Measurements from ENCODE around the gene RNF138.
"Not testable (repeated sequence)": the region's sequence is repeated elsewhere in the genome, so short reads cannot be mapped to it uniquely, and the experiment has no call there.

Gene RNF138, protein sequence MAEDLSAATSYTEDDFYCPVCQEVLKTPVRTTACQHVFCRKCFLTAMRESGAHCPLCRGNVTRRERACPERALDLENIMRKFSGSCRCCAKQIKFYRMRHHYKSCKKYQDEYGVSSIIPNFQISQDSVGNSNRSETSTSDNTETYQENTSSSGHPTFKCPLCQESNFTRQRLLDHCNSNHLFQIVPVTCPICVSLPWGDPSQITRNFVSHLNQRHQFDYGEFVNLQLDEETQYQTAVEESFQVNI

DNA sequence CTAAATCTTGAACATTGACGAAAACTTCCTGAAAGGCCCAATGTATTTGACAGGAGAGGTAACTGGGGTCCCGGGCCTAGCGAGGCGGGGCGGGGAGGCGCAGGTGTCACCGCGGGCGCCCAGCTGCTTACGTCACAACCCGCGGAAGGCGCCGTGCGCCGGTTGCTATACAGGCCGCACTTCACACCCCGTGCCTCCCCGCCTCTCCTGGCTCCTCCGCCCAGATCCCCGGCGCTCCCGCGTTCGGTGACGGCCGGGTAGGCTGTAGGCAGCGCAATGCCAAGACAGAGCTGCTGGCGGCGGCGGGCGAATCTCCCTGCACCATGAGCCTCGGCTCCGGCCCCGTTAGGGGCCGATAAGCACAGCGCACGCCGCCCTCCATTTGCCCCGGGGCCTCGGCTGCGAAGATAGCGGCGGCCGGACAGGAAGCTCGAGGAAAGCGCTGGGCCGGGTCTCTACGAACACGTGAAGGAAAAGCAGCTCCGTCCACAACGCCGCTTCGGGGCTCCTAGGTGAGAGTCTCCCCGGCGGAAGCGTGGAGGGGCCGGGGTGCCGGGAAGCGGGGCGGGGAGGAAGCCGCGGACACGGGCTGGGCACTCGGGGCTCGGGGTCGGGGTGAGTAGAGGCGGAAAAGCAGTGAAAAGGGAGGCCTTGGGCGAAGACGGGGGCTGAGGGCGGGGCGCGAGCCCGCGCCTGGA, at the start of gene RNF138:
RNF138 (plus strand) TSS at position 151 of the 698 bp plus-strand sequence. CDS start 903 bp downstream, outside the sequence.
- DNase-seq (ENCODE audit: low spot score) (peak; percentile 52), FAIRE-seq (no peak)

DNA sequence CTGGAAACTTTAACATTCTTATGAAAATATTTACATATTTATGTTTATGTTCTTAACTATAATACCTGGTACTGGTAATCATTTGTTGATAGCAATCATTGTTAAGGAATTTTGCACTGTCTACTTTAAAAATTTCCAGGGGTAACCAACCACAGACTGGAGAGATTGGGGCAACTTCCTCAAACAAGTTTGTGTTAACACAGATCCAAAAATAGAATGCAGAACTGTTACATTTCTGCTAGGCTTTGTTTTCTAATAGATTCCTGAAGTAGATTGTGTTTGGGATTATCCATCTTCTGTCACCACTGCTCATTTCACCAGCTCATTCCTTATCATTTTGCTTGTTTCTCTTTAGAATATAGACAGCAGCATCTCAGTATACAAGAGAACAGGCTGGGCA, 49.3 kb upstream of the RNF138 start:
- DNase-seq (ENCODE audit: low spot score) (no peak), FAIRE-seq (no peak)

DNA sequence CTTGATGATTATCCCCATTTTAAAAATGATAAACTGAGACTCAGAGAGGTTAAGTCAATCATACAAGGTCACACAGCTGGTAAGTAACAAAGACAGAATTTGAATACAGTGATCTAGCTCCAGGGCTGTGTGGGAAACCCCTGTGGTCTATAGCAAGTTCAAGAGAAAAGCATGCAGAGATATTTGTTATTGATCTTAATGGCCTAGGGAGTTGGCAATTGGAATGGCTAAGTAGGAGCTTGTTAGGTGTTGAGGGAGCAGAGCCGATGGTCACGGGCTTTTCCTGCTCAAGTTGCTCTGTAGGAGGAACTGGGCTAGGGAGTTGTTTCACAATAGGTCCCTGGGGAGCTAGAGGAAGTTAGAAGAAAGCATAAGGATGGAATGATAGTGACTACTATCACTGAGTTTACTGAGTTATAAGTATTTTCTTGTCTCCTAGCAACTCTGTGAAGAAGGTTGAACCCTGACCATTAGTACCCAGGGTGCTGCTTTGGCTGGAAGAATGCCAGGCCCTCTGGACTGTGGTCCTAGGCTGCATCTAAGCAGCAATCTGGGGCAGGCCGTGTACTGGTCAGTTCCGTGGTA, 43.1 kb upstream of the RNF138 start:
- DNase-seq (ENCODE audit: low spot score) = no peak
- FAIRE-seq = no peak

DNA sequence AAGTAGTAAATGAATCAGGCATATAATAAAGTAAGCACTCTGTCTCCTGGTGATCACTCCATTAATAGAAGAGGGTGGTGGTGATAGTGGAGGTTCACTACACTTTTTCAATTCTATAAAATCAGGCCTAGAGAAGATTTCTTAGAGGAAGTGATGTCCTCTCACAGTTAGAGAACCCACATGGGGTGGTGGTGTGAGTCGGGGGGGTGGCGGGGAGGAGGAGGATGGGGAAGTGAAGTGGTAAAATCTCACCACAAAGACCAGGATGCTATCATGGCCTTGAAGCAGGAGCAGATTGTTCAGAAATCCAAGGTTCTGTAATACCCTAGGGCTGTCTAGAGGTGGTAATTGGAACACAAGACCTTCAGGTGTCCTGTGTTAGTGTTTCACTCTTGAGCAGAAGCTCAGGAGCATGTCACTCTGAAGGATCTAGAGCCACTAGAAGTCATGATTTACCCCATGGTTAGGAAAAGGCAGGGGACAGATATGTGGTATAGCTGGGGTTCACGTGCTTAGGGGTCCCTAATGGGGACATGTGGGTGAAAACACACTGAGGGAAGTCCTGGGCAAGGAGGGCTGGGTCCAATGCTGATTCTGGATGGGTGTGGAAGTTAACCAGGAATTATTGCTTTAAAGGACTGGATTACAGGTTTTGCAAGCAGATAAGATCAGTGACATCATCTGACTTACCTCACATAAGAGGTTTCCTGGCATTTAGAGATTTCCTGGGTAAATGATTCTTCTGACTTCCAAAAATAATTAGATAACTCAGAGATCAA, 42.1 kb upstream of the RNF138 start:
- DNase-seq (ENCODE audit: low spot score) = peak; percentile 29

DNA sequence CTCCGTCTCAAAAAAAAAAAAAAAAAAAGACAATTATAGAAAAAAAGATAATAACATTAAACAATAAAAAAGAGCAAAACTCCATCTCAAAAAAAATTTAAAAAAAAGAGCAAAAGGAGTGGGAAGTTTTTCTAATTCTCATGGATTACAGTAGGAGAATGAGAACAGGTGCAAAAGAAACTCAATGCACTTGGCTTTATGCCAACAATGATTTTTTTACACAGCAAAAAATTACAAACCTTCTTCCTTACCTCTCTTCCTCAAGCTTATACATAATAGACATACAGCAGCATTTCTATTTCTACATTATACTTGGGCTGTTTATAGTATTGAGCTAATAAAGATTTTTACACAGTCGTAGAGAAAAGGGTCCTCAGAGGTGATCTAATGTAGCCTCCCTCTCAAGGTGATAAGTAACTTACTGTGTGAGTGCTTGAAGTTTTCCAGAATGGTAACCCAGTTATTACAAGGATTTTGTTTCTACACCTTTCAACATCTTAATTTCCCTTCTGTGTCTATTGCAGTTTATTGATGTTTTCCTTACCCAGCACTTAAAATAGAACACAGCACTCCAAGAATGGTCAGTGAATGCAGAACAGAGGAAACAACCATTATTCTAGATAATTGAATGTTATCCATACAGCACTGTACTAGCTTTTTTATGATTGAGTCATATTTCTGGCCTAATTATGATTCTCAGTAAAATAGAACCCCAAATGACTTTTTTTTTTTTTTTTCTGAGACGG, 34.9 kb upstream of the RNF138 start:
- DNase-seq (ENCODE audit: low spot score) (no peak), FAIRE-seq (no peak)

More for the DNA sequence above, 42.1 kb upstream of the RNF138 start:
- no peak for FAIRE-seq

DNA sequence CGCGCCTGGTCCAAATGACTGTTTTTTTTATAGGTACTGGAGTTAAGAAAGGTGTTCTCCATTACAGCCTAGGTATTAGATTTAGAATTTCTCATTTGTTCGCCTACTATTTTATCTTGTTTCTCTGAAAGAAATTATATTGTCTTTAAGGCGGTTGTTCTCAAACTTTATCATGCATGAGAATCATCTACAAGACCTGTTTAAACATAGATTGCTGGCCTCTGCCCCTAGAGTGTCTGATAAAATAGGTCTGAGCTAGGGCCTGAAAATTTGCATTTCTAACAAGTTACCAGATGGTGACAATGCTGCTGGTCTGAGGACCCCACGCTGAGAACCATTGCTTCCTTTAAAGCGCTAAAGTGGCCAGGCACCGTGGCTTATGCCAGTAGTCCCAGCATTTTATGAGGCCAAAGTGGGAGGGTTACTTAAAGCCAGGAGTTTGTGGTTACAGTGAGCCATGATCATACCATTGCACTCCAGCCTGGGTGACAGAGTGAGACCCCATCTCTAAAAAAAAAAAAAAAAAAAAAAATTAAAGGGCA, 34.0 kb upstream of the RNF138 start:
- FAIRE-seq (no peak), DNase-seq (ENCODE audit: low spot score) (no peak)

DNA sequence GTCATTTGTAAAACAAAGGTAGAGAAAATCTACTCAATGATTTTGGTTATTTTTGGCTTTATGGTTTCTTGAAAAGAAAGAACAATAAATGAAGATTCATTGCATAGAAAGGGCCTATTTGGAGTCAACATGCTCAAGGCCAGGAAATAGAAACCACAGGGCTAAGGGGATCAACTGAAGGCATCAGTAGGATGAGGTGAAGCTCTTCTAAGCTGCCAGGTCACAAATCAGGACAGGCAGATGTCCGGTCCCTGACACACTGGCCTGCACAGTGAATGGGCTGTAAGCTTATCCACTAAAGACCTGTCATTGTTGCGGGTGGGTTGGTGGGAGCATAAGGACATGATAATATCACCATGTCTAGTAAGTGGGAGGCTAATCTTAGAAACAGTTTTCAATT, 31.6 kb upstream of the RNF138 start:
- no peak for DNase-seq (ENCODE audit: low spot score)
- FAIRE-seq = no peak

DNA sequence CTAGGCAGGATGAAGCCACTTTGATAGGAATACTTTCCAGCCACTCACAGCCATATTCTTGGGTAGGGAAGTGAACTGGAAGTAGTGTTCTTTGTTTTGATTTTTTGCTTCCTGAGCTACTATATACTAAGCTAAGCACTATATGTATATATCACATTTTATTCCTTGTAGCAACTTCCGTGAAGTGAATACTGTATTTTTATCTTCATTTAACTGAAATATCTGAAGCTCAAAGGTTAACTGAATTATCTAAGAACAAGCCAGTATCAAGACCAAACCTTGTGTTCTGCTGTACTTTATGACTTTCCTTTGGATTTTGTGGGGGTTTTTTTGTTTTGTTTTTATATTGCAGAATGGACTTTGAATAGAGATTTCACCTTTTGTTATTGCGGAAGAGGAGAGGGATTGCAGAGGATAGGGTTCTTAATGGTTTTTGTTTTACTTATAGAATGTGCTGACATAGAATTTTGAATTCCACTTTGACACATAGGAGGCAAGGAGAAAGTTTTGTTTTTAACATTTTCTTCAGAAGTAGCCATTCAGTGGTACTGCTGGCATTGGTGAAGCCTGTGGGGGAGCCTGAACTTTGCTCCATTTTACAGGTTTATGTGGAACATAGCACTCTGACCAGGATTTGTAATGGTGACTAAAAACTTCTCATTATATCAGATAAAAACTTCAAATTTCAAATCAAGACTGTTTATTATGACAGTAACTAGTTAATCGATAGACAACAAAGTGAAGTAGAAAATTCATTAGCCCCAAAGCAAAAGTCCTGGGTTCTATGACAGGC, 24.1 kb upstream of the RNF138 start:
- FAIRE-seq (no peak), DNase-seq (ENCODE audit: low spot score) (no peak)

DNA sequence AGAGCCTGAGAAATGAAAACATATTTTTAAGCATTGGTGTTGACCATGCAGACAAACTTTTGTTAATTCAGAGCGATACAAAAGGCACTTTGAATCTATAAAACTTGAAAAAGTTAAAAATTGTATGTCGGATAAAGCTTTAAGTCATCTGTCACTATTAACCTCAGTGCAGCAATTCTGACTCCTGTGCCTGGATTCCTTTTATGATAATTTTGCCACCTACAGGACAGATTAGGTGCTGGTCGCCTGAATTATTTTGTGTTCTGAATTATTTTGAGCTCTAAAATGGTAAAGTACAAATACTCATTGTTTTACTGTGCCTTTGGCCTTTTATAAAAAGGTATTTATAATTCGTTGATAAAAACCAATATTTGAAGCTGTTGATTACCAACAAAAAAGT, 19.4 kb upstream of the RNF138 start:
- FAIRE-seq (no peak), DNase-seq (ENCODE audit: low spot score) (no peak)

DNA sequence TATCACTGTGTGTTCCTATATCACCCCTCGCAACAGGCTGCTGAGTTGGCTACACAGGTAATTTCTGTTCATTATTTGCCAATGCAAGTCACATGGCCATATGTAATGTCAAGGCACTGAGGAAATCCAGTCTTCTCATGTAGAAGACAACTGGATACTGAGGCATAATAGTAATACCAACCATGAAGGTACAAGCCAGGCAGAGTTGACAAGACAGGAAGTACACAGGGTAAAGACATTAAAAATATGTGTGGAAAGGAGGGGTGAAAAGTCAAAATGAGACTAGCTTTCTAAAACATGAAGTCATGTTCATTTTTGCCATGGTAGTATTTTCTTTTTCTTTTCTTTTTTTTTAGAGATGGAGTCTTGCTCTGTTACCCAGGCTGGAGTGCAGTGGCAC, 17.5 kb upstream of the RNF138 start:
- no peak for FAIRE-seq

DNA sequence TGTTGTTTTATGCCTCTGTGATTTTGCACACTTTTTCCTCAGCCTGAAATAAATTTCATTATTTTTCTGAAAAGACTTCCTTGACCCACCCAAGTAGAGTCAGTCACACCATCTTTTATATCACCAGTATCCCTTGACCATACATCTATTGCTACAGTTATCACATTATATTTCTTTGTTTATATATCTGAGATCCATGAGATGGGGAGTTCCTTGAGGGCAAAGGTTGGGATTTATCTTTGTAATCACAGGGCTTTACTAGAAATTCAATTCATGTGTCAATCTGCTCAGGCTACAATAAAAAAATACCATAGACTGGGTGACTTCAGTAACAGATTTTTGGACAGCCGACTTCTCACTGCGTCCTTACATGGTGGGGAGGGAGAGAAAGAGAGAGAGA, 12.8 kb upstream of the RNF138 start:
- DNase-seq (ENCODE audit: low spot score) = no peak
- FAIRE-seq = no peak

More for the DNA sequence above, 17.5 kb upstream of the RNF138 start:
- DNase-seq (ENCODE audit: low spot score) = no peak

DNA sequence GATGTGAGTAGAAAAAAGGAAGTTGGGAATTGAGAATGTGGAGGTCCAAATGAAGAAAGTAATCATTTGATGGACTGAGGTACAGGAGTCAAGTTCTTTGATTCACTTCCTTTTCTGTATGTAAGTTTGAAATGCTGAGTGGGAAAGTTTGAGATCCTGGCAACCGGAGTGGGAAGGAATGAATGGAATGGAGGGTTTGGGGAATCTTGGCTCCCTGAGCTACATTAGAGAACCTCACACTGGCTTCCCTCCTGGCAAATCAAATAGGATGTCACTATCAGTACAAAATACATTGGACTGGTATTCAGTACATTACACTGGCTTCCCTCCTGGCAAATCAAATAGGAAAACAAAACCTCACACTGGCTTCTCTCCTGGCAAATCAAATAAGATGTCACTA, 9.8 kb upstream of the RNF138 start:
- no peak for DNase-seq (ENCODE audit: low spot score)
- no peak for FAIRE-seq

DNA sequence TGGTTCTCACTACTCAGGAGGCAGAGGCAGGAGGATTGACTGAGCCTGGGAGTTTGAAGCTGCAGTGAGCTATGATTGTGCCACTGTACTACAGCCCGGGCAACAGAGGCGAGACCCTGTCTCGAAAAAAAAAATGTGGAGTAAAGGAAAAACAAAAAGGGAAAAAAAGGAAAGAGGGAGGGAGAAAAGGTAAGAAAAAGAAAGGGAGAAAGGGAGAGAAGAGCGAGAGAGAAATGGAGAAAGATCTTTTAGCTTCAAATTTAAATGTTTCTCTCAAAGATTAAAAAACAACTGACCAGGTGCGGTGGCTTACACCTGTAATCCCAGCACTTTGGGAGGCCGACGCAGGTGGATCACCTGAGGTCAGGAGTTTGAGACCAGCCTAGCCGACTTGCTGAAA, 7.9 kb upstream of the RNF138 start:
- FAIRE-seq = no peak
- DNase-seq (ENCODE audit: low spot score) = no peak

DNA sequence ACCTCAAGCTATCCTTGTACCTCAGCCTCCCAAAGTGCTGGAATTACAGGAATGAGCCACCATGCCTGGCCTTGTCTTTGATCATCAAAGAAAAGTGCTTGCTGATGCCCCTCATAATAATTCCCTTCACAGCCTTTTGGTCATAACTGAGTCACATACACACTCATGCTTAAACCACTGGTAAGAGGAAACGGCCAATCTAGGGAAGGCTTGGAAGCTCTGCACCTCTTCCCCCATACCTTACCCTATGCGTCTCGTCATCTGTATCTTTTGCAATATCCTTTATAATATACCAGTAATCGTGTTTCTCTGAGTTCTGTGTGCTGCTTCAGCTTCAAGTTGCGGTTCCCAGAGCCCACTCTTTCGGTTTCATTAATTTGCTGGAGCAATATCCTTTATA, 4.8 kb upstream of the RNF138 start:
- DNase-seq (ENCODE audit: low spot score) (peak; percentile 46), FAIRE-seq (no peak)

DNA sequence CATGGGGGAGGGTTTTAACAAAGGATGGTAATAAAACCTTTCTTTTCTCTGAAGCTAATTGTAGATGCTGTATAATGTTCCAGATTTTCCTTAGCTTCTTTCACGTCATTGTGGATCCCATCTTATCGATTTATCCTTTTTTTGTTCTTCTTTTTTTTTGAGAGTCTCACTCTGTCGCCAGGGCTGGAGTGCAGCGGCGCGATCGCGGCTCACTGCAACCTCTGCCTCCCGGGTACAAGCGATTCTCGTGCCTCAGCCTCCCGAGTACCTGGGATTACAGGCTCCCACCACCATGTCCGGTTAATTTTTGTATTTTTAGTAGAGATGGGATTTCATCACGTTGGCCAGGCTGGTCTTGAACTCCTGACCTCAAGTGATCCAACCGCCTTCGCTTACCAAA, 843 bp upstream of the RNF138 start:
- FAIRE-seq; DNase-seq (ENCODE audit: low spot score): not testable (repeated sequence)

DNA sequence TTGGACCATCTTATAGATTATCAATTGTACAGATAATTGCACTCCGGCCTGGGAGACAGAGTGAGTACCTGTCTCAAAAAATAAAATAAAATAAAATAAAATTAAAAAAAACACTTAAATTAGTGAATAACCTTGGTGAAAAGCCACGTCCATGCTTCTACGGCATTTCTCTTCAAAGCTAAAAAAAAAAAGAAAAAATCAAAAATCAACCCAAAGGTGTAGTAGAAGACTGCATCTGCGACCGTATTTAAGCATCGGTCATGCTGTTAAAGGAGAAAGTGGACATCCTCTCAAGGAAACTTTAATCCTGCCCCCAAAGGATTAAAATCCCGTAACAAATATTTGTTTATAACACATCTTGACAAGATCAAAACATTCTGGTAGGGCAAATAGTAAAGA, 350 bp upstream of the RNF138 start:
- DNase-seq (ENCODE audit: low spot score) = no peak
- no peak for FAIRE-seq

DNA sequence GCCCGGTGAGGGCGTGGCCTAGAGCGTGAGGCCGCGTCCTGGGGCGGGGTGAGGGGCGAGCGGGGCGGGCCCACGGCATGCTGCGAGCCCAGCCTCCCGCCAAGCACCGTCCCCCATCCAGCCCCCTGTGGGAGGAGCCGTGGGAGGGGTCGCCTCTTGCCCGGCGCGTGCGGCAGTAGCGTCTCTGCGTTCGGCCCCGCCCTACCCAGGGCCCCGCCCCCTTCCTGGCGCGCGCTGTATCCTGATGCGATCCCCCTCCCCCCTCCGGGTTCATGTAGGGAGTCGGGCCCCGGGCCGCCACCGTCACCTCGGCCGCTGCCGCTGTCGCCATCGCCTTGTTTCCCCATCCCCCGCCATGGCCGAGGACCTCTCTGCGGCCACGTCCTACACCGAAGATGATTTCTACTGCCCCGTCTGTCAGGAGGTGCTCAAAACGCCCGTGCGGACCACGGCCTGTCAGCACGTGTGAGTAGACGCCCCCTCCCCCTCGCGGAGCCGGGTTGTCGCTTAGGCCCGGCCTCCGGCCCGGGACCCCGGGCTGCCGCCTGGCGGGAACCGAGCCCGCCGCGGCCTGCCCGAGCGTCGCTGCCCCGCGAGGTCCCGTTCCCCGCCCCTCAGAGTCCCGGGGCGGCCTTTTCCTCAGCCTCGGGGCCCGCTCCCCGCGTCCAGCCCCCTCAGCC, 888 bp downstream of the RNF138 start:
- FAIRE-seq = no peak
- peak; percentile 87 for DNase-seq (ENCODE audit: low spot score)

DNA sequence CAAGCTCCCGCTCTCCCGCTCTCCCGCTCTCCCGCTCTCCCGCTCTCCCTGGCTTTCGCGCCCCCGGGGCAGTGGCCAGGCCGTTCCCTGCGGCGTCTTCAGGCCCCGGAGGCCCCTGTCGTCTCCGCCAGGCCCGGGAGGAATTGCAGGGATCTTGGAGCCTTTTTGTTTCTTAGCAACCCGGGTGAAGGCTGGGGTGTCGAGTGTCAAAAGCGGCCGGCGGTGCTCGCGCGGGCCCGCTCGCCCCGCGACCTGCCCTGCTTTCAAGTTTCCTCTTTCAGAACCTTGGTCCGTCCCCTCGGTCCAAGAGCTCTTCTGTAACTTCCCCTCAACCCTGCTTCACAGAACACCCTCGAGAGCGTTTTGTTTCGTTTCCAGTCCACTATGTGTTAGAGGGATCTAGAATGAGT, 1.4 kb downstream of the RNF138 start:
- DNase-seq (ENCODE audit: low spot score) (no peak), FAIRE-seq (no peak)

DNA sequence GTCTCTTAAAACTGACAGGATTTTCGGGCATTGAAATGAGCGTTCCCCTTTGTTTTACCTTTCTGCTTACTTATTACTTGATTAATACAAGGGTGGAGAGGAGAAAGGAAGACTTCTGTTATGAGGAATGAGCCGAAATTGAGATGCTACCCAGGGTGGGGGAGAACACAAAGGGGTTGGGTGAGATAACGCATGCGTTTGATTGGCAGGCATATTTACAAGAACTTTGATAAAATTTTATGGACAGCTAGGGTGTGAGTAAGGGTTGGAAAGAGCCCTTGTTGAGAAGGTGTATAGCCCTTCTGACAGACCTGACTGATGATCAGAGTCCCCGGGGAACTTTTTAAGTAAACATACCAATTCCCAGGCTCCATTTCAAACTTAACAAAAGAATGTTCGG, 1.8 kb downstream of the RNF138 start:
- no peak for DNase-seq (ENCODE audit: low spot score)

More for the DNA sequence above, 1.8 kb downstream of the RNF138 start:
- no peak for FAIRE-seq

Measured in RCC 7860 (cell line).